Pancreas (tissue), 10 donors: ENCODE measurements around the gene TCERG1L. TPM values are rescaled to one million over a fixed set of nuclear protein-coding genes. Genes with fewer than 3 reads are reported as not detected.

Source experiments
- ATAC-seq, 4 donors: fragments of 200-7000 bp; cut with Tn5 transposase; one replicate each; pipeline versions ENCODE4 v1.8.0 to v1.9.1; 2020; ENCODE audit warnings: mild to moderate bottlenecking in 4 of 4, moderate library complexity in 4 of 4
- DNase-seq, 6 donors: peaks; one replicate each; pipeline ENCODE4 v3.0.0-alpha.2; 2020
- FAIRE-seq: peaks from 2 replicates; lab custom pipeline; 2012; peaks lifted over from hg19 to GRCh38; lab: Jason Lieb, UNC
- H3K27ac ChIP-seq, 4 donors: fragments of 200-600 bp; sonication (generic); 1 replicate in 3 of 4; 2 replicates in 1 of 4; pipeline versions ENCODE4 v1.5.0 to v1.8.0; 2020
- H3K27me3 ChIP-seq, 4 donors: fragments of 200-600 bp; one replicate each; pipeline ENCODE4 v1.8.0; 2021
- H3K36me3 ChIP-seq, 3 donors: fragments of 200-600 bp; sonication (generic) in 1 of 3; one replicate each; pipeline versions ENCODE4 v1.5.0 to v1.8.0; 2020 to 2021
- H3K4me1 ChIP-seq, 3 donors: fragments of 200-600 bp; one replicate each; pipeline ENCODE4 v1.8.0; 2021
- H3K4me3 ChIP-seq, 4 donors: fragments of 200-600 bp; sonication (generic) in 2 of 4; one replicate each; pipeline versions ENCODE4 v1.5.0 to v1.8.0; 2020 to 2021
- H3K9me3 ChIP-seq, 4 donors: fragments of 200-600 bp; one replicate each; pipeline ENCODE4 v1.8.0; 2021
- WGBS, 2 donors: extraction: QIAGEN DNeasy Blood & Tissue Kit; methylation state at CpG; one replicate each; pipeline ENCODE4 v1.1.7; 2013; 5-methylcytosine and 5-hydroxymethylcytosine counted together
- intact Hi-C, 3 donors: fragments of 100-400 bp; cut with DNase I; formaldehyde crosslinking; loops; one replicate each; pipeline versions ENCODE4 v1.11.1 to v1.14.2; 2022
- polyA plus RNA-seq, 2 donors: library from polyadenylated mRNA; stranded (reverse); fragments of 200-250 nt; gene quantifications; one replicate each; pipeline ENCODE4 v1.2.3, GENCODE V29; 2013
- total RNA-seq, 6 donors: library from RNA; stranded (reverse); fragmentation: NEBNext Ultra II Directional in 4 of 6; extraction: Animal tissue kit (Norgen Biotek cat#: 25700) in 4 of 6; gene quantifications; one replicate each; pipeline versions ENCODE4 v1.2.1 to v1.2.4, GENCODE V29; 2021 to 2023
- TF ChIP-seq, protein P1 (sequence below), 4 donors: fragments of 200-600 bp; sonication (generic) in 3 of 4; IDR thresholded peaks; one replicate each; pipeline versions ENCODE4 v1.5.0 to v1.8.0; 2021; ENCODE audit warnings: antibody characterized with exemption in 4 of 4
- donor health status: healthy with polysubstance abuse.
- donor health status: DM: no; HTN: no; CAD: no; lungs with moderate emphysema.
- donor health status: DM: no; HTN: no; CAD: no.
- donor health status: control.
- donor health status: control.
- donor health status: Bipolar disorder and iron deficiency.
- donor health status: DM: yes; HTN: yes; CAD: no.
- donor health status: DM: no; HTN: no; CAD: no.
- donor health status: DM: no; HTN: no; CAD: no.
- donor health status: DM: yes; HTN: yes; CAD: no.

Gene TCERG1L
- total and polyA plus RNA-seq, 8 donors, result 0.09 to 1.9 (median 0.40) TPM

GRCh38 chr10:131300508-131300907 is 11.0 kb downstream of the TCERG1L start:
- no peak for FAIRE-seq
- no peak overlapping the region for H3K27ac ChIP-seq
- intact Hi-C loops, result no loop called here

GRCh38 chr10:131290781-131291180 is 20.7 kb downstream of the TCERG1L start:
- Histone ChIP-seq H3K27me3 (no peaks in the 10 kb centered on the region), H3K4me1 (no peaks in the 10 kb centered on the region), H3K27ac (no peak overlapping the region), H3K9me3 (no peaks in the 10 kb centered on the region), H3K36me3 (no peaks in the 10 kb centered on the region), H3K4me3 (no peak overlapping the region)
- ATAC-seq (no peak), FAIRE-seq (no peak), DNase-seq (no peak)
- 60 to 75% methylated on average over 7 of the region's 7 CpGs for WGBS, 2 donors
- intact Hi-C loops, result no loop called here
- TF ChIP-seq, protein P1, sequence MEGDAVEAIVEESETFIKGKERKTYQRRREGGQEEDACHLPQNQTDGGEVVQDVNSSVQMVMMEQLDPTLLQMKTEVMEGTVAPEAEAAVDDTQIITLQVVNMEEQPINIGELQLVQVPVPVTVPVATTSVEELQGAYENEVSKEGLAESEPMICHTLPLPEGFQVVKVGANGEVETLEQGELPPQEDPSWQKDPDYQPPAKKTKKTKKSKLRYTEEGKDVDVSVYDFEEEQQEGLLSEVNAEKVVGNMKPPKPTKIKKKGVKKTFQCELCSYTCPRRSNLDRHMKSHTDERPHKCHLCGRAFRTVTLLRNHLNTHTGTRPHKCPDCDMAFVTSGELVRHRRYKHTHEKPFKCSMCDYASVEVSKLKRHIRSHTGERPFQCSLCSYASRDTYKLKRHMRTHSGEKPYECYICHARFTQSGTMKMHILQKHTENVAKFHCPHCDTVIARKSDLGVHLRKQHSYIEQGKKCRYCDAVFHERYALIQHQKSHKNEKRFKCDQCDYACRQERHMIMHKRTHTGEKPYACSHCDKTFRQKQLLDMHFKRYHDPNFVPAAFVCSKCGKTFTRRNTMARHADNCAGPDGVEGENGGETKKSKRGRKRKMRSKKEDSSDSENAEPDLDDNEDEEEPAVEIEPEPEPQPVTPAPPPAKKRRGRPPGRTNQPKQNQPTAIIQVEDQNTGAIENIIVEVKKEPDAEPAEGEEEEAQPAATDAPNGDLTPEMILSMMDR (IDR thresholded peaks at IDR 0.05), result no peak

More at GRCh38 chr10:131300508-131300907, 11.0 kb downstream of the TCERG1L start:
- no peaks in the 10 kb centered on the region for H3K36me3 ChIP-seq
- TF ChIP-seq, protein P1 (IDR thresholded peaks at IDR 0.05), result no peak
- no peaks in the 10 kb centered on the region for H3K9me3 ChIP-seq
- ATAC-seq (no peak), DNase-seq (no peak)
- WGBS, 2 donors, result 58 to 59% methylated on average over 3 of the region's 3 CpGs
- H3K27me3 ChIP-seq, result peaks cover 0 to 9% (median 0%) of the 10 kb centered on the region in 4 donors
- H3K4me3 ChIP-seq, result no peak overlapping the region
- no peaks in the 10 kb centered on the region for H3K4me1 ChIP-seq

GRCh38 chr10:131288648-131289047 is 22.9 kb downstream of the TCERG1L start:
- no peak overlapping the region for H3K27ac ChIP-seq
- WGBS, 2 donors, result 74 to 79% methylated on average over 12 of the region's 12 CpGs
- H3K36me3 ChIP-seq, result no peaks in the 10 kb centered on the region
- DNase-seq (no peak), FAIRE-seq (no peak), ATAC-seq (no peak)
- no peaks in the 10 kb centered on the region for H3K9me3 ChIP-seq
- H3K4me1 ChIP-seq, result no peaks in the 10 kb centered on the region
- H3K4me3 ChIP-seq, result no peak overlapping the region
- TF ChIP-seq, protein P1 (IDR thresholded peaks at IDR 0.05), result no peak
- intact Hi-C loops, result no loop called here
- no peaks in the 10 kb centered on the region for H3K27me3 ChIP-seq

DNA sequence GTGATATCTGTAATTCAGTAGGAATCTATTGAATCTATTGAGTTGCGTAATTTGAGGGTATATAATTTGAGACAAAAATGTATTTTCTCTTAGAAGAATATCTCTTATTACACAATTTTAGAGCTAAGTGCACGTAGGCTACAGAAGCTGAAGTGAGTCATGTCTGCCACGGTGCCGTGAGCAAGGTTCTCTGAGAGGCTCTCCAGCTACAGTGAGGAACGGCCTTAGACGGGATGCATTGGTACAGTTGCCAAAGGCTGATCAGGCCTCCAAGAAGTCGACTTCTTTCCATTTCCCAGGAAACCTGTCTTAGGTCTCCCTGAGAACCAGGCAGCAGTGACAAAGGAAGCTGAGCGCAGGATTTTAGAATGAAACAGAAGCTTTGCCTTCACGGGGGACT is 28.6 kb downstream of the TCERG1L start:
- FAIRE-seq (no peak), ATAC-seq (no peak), DNase-seq (no peak)
- TF ChIP-seq, protein P1 (IDR thresholded peaks at IDR 0.05), result no peak
- H3K9me3 ChIP-seq, result no peaks in the 10 kb centered on the region
- no peaks in the 10 kb centered on the region for H3K36me3 ChIP-seq
- no peaks in the 10 kb centered on the region for H3K27me3 ChIP-seq
- 72 to 74% methylated on average over 9 of the region's 9 CpGs for WGBS, 2 donors
- H3K4me1 ChIP-seq, result no peaks in the 10 kb centered on the region
- H3K27ac ChIP-seq, result no peak overlapping the region
- H3K4me3 ChIP-seq, result no peak overlapping the region
- intact Hi-C loops, result no loop called here

- Histone ChIP-seq H3K9me3 (no peaks in the 10 kb centered on the region), H3K4me3 (no peak overlapping the region), H3K27me3 (no peaks in the 10 kb centered on the region), H3K4me1 (no peaks in the 10 kb centered on the region), H3K36me3 (no peaks in the 10 kb centered on the region), H3K27ac (no peak overlapping the region)
- ATAC-seq, result no peak
- 10 to 30% methylated on average over 1 of the region's 1 CpG for WGBS, 2 donors
- no peak for DNase-seq
- intact Hi-C loops, result no loop called here
- TF ChIP-seq, protein P1 (IDR thresholded peaks at IDR 0.05), result no peak
- no peak for FAIRE-seq
Observed at GRCh38 chr10:131280101-131280500, 31.4 kb downstream of the TCERG1L start.
